A673 (cell line): ENCODE measurements around the gene CADM3. TPM values are rescaled to one million over a fixed set of nuclear protein-coding genes. Genes with fewer than 3 reads are reported as not detected.

ENCODE experiments used
- BruUV-seq: library from RNA; stranded (reverse); fragments of 400-500 nt; replicated peaks from 2 replicates; lab custom pipeline; 2021; lab: Mats Ljungman, UMichigan
- CTCF ChIA-PET: fragments of 300-600 bp; sonication (Branson Sonifier 250); formaldehyde crosslinking; loops from one replicate; lab custom pipeline; 2022; ENCODE audit warnings: antibody characterized with exemption; lab: Charles Lee
- POLR2A ChIA-PET: fragments of 300-600 bp; sonication (Branson Sonifier 250); formaldehyde crosslinking; loops from one replicate; lab custom pipeline; 2022; ENCODE audit warnings: antibody characterized with exemption; ENCODE audit not compliant: low non-redundant PET; lab: Charles Lee
- DNase-seq: peaks from one replicate; pipeline ENCODE4 v3.0.0-alpha.2; 2015; ENCODE audit warnings: low spot score
- H3K27ac ChIP-seq: fragments of 200-600 bp; sonication (generic); 2 replicates; pipeline ENCODE4 v1.5.1; 2016; ENCODE audit warnings: mixed run types, low read depth, mild to moderate bottlenecking, mixed read lengths, antibody characterized with exemption, low read length; ENCODE audit not compliant: poor library complexity, severe bottlenecking
- H3K27me3 ChIP-seq: fragments of 200-600 bp; sonication (generic); replicated peaks from 2 replicates; pipeline ENCODE4 v1.6.1; 2017; ENCODE audit warnings: mixed run types, low read depth, mild to moderate bottlenecking, mixed read lengths, antibody characterized with exemption, low read length; ENCODE audit not compliant: insufficient read depth, poor library complexity
- H3K36me3 ChIP-seq: fragments of 200-600 bp; sonication (generic); 2 replicates; pipeline ENCODE4 v1.6.1; 2016; ENCODE audit warnings: mixed run types, mild to moderate bottlenecking, mixed read lengths, antibody characterized with exemption, low read length; ENCODE audit not compliant: insufficient read depth, poor library complexity, severe bottlenecking
- H3K4me1 ChIP-seq: fragments of 200-600 bp; sonication (generic); 2 replicates; pipeline ENCODE4 v1.6.1; 2017; ENCODE audit warnings: mixed run types, mild to moderate bottlenecking, mixed read lengths, antibody characterized with exemption, low read length; ENCODE audit not compliant: insufficient read depth, poor library complexity, severe bottlenecking
- H3K4me3 ChIP-seq: fragments of 200-600 bp; sonication (generic); 2 replicates; pipeline ENCODE4 v1.5.1; 2016; ENCODE audit warnings: low read depth, mixed run types, mild to moderate bottlenecking, mixed read lengths, low read length; ENCODE audit not compliant: poor library complexity, severe bottlenecking
- H3K9me3 ChIP-seq: fragments of 200-600 bp; sonication (generic); 2 replicates; pipeline ENCODE4 v1.6.1; 2016; ENCODE audit warnings: mixed run types, low read depth, mild to moderate bottlenecking, mixed read lengths, antibody characterized with exemption, low read length; ENCODE audit not compliant: poor library complexity, severe bottlenecking
- CTCF ChIP-seq: fragments of 300-800, 200-600 bp; sonication (generic); conservative IDR thresholded peaks from 2 replicates; pipeline ENCODE4 v1.5.1; 2017; ENCODE audit warnings: low read depth, mild to moderate bottlenecking, antibody characterized with exemption, low read length, moderate library complexity, mixed read lengths
- EZH2 ChIP-seq: fragments of 200-600 bp; sonication (generic); IDR thresholded peaks from 2 replicates; pipeline ENCODE4 v1.6.1; 2017; ENCODE audit warnings: borderline replicate concordance, low read depth, mild to moderate bottlenecking, mixed read lengths, antibody characterized with exemption, low read length; ENCODE audit not compliant: poor library complexity, severe bottlenecking
- intact Hi-C: fragments of 100-400 bp; cut with micrococcal nuclease; formaldehyde crosslinking; loops from one replicate; pipeline ENCODE4 v1.10.0; 2022; ENCODE audit not compliant: unreplicated experiment
- total RNA-seq: library from RNA; stranded (reverse); gene quantifications from 2 replicates; pipeline ENCODE4 v1.2.3, GENCODE V29; 2021

CADM3 gene
- total RNA-seq, 1 experiment from 2014 or later, result not detected

GRCh38 chr1:159247266-159247665, 75.9 kb downstream of the CADM3 start:
- BruUV-seq, result no TSS peak
- TF ChIP-seq CTCF, result no peak
- TF ChIP-seq EZH2, result no peak
- Histone ChIP-seq H3K27me3 (peaks cover 22% of the 10 kb centered on the region), H3K4me1 (no peaks in the 10 kb centered on the region), H3K36me3 (no peaks in the 10 kb centered on the region), H3K9me3 (peaks cover 3% of the 10 kb centered on the region), H3K4me3 (no peak overlapping the region), H3K27ac (no peak overlapping the region)
- intact Hi-C loops, result no loop called here
- DNase-seq, result no peak
- ChIA-PET POLR2A (no interaction called here), CTCF (no interaction called here)

- BruUV-seq, result no TSS peak
- no peak for DNase-seq
- Histone ChIP-seq H3K4me3 (no peak overlapping the region), H3K36me3 (no peaks in the 10 kb centered on the region), H3K27me3 (peaks cover 22% of the 10 kb centered on the region), H3K4me1 (no peaks in the 10 kb centered on the region), H3K9me3 (no peaks in the 10 kb centered on the region), H3K27ac (no peak overlapping the region)
- ChIA-PET CTCF (no interaction called here), POLR2A (no interaction called here)
- intact Hi-C loops, result no loop called here
- TF ChIP-seq CTCF, result no peak
Observed at GRCh38 chr1:159248311-159248710, 76.9 kb downstream of the CADM3 start.

DNA sequence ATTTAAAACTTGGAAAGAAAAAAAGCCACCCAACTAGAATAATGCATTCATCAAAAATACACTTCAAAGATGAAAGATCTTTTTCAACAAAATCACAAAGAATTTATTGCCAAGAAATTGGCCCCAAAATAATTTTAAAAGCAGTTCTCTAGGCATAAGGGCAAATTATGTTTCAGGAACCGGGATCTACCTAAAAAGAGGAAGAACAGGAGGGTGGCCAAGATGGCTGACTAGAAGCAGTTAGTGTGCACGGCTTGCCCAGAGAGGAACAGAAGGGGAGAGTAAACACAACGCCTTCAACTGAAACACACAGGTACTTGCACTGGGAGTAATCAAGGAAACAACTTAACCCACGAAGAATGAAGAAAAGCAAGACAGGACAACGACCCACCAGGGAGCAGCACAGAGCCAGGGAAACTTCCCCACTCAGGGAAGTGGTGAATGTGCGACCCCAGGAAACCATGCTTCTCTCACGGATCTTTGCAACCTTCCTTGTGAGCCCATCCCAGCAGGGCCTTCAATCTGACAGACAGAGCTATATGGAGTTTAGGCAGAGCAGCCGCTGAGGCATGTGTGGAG, 79.3 kb downstream of the CADM3 start:
- no peaks in the 10 kb centered on the region for H3K4me1 ChIP-seq
- H3K27me3 ChIP-seq, result peaks cover 16% of the 10 kb centered on the region
- ChIA-PET POLR2A (no interaction called here), CTCF (no interaction called here)
- no TSS peak for BruUV-seq
- intact Hi-C loops, result no loop called here
- TF ChIP-seq EZH2 (no peak), CTCF (no peak)
- no peak overlapping the region for H3K27ac ChIP-seq
- H3K36me3 ChIP-seq, result no peaks in the 10 kb centered on the region
- no peaks in the 10 kb centered on the region for H3K9me3 ChIP-seq
- no peak overlapping the region for H3K4me3 ChIP-seq
- peak; percentile 3 for DNase-seq

Other genes with a start within 250 kb of the CADM3 start
- not detected in 2 replicates for gene PYHIN1, start 240.1 kb upstream of the CADM3 start, total RNA-seq
- gene IFI16, start 161.7 kb upstream of the CADM3 start, total RNA-seq, result 68.1 and 87.4 TPM in 2 replicates
- gene AIM2, start 94.8 kb upstream of the CADM3 start, total RNA-seq, result not detected in 2 replicates
- not detected in 2 replicates for gene ACKR1, start 33.3 kb downstream of the CADM3 start, total RNA-seq
- gene FCER1A, start 130.7 kb downstream of the CADM3 start, total RNA-seq, result not detected in 2 replicates